NCI-H69 (cell line): Measurements from ENCODE around the gene MLC1.

Source experiments
- DNase-seq: peaks from one replicate; lab custom pipeline; 2025; lab: John Stamatoyannopoulos, UW

The MLC1 gene

DNA sequence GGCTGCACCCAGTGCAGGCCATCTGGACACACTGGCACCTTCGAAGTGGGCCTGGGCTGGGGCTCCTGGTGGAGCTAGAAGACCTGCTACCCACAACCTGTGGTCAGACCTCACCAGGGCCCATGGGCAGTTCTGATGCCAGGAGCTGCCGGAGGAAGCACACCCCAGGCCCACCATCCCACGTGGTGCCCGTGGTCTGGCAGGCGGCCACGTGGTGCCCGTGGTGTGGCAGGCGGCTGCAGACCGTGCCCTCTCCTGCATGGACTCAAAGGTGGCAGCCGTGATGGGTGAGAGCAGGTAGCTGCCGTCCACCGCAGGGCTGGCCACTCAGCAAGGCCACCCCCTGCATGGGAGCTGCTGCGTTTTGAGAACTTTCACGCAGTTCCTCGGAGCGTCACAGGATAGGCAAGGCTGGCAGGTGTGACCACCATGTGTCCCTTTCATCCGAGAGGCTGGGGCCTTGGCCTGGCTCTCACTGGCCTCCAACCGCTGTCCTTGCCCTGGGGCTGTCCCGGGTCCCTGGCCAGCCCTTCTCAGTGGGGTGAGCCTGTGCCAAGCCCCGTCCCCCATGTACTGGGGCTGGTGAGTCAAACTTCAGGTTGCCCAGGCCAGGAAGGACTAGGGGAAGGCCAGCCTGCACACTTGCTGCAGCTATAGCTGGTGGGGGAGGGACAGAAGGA, 68.8 kb downstream of the MLC1 start:
- DNase-seq: no peak

GRCh38 chr22:50015451-50016307, 69.5 kb downstream of the MLC1 start:
- DNase-seq: no peak

DNA sequence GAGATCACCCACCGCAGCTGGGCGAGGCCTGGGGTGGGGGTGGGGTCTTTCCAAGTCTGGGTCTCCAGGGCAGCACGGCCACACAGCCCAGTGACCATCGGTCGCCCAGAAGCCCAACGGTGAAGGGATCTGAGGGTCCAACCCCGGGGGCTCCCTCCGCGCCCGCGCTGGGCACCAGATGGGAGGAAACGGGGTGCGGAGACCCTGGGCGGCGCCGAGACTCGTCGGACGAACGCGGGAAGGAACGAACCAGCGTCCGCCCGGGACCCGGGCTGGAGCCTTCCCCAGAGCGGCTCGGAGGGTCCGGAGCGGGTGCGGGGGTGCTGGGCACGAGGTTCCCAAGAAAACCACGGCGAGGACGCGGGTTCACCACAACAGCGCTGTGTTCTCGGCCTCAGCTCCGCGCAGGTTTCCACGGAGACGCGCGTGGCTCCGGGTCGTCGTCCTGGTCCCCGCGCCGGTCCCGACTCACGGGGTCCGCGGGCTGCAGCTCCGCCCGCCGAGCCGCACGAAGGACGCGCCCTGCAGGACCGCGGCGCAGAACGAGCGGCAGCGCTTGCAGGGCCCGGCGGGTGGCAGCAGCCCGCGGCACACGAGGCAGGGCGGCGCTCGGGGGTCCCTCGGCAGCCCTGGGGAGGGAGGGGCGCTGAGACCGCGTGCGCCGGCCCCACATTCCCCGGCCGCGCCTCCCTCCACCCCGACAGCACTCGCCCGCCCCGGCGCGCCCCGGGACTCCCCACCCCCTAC, 70.4 kb downstream of the MLC1 start:
- DNase-seq: peak; percentile 32

GRCh38 chr22:50014053-50014501, 71.1 kb downstream of the MLC1 start:
- DNase-seq: no peak

DNA sequence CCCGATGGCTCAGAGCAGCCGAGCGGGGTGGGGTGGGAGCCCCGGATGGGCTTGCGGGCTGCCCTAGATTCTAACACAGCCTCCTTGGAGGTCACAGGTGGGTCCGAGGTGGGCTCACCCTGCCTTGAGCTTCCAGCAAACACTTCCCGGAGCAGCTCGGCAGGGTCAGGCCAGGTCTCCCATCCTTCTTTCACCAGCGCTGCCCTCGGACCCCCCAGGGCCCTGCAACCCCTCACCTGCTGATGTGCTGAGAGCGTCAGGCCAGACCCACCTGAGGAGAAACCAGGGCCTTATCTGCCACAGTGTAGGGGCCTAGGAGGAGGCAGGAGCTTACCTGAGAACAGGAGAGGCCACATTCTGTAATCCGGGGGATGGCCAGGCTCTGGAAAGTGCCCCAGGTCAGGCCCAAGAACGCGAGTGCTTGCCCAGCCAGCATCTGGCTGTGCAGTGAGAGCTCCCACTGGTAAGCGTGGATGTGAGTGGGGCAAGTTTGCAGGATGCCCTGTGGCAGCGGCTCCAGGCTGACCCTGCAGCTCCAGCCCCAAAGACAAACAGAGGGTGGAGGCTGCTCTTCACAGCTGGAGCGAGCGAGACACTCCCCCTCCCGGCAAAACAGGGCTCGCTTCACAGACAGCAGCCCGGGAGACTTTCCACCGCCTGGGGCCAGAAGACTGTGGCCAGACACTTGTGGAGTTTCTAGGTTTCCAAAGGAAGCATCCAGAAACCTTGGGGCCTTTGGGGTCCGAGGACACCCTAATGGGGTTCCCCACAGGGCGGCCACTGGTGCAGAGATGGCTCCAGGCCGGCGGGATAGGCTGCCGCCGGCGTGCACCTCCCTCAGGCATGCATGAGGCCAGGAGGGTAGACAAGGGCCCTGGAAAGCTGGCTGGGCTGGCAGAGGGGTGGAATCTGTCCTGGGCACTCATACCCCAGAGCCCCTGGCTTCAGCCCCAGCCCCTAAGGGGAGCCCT, 72.7 kb downstream of the MLC1 start, which contains the start of gene IL17REL:
Gene IL17REL (minus strand): TSS at position 555 of the 971 bp plus-strand sequence. CDS start 119 bp downstream, at position 436.
- peak; percentile 61 for DNase-seq

- peak; percentile 68 for DNase-seq
Observed at GRCh38 chr22:50011447-50012210, 73.6 kb downstream of the MLC1 start.

DNA sequence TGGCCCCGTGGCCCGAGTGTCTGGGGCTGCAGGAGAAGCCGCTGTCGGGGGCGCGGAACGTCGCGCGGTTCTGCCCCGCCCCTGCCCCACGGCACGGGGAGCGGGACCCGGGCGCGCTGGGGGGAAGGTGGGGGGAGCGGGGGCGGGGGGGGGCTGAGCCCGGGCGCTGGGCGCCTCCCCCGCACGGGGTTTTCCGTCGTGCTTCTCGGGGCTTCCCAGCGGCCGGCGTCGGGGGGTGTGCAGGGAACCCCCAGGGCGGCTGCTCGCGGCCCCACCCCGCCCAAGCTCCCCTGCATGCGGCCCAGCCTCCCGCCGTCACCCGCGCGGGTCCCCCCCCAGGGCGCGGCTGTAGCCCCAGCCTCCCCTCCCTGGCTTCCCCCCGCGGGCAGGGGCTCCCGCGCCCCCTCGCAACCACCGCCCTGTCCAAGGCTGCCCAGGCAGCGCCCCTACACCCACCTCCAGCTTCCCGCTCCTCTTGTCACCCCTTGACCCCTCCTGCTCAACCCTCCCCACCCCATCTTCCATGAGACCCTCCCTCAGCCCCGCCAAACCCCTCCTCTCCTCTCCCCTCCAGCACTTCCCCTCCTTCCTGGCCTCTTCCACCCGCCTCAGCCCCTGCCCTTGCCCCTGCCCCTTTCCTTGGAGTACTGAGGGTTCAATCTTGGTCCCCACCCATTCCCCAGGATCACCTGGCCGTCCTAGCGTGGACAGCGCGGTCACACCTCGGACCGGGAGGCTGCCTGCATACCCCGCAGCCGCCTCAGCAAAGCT, 74.4 kb downstream of the MLC1 start:
- no peak for DNase-seq

GRCh38 chr22:50009765-50010675, 75.2 kb downstream of the MLC1 start:
- DNase-seq: no peak
